ENCODE measurements around the gene PPP1CC. TPM values are rescaled to one million over a fixed set of nuclear protein-coding genes. Genes with fewer than 3 reads are reported as not detected.
A peak's percentile ranks its signal among the peaks of the same experiment; 100 is the strongest.

Gene PPP1CC
- total RNA-seq, 8 experiments from 2014 or later: 57.5 to 156 (median 102) TPM

DNA sequence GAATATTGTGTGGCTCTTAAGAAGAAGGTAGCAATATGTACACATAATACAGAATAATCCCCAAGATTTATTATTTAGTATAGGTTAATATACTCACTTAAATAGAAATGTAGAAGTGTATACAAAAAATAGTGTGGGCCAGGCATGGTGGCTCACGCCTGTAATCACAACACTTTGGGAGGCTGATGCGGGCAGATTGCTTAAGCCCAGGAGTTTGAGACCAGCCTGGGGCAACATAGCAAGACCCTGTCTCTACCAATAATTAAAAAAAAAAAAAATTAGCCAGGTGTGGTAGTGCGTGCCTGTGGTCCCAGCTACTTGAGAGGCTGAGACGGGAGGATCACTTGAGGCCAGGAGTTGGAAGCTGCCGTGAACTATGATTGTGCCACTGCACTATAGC is 38.5 kb downstream of the PPP1CC start:
- 53 to 96% (median 80%) methylated on average over 1 to 5 of the region's 5 CpGs; no CpG with 5 or more reads in 2 of the 10 experiments for WGBS, 10 experiments
- Histone ChIP-seq H3K27ac (no peak overlapping the region), H3K4me1 (replicated peaks in 1 of 2) (no peaks in the 10 kb centered on the region), H3K4me3 (no peak overlapping the region)
- ATAC-seq (replicated peaks in 6 of 8): no peak
- in situ Hi-C loops (cut with MboI; ENCODE audit: low pct_unique_long_range_greater_than_20kb in 2 of 9, low sequenced_read_pairs in 9 of 9, unreplicated experiment in 9 of 9): no loop called here

DNA sequence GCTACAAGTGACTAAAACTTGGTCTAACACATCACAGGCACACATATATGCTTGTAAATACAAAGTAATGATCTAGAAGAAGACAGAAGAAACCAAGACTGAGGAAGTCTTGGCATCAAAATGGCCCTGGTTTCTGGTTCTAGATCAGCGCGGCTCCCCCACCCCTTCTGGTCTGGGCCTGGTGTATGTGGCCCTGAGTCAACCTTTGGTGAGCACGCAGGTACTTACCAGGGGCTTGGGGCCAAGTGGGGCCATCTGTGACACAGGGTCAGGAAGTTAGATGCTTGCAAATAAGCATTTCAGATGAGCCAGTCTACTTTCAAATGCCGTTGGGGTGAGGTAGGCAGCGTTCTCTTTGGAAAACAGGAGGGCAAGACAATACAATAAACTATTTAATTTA is 40.6 kb downstream of the PPP1CC start:
- H3K4me1 ChIP-seq (replicated peaks in 1 of 2): no peaks in the 10 kb centered on the region
- in situ Hi-C loops (cut with MboI; ENCODE audit: low pct_unique_long_range_greater_than_20kb in 2 of 9, low sequenced_read_pairs in 9 of 9, unreplicated experiment in 9 of 9): no loop called here
- 60 to 97% (median 89%) methylated on average over 1 to 5 of the region's 5 CpGs; no CpG with 5 or more reads in 3 of the 10 experiments for WGBS, 10 experiments
- no peak overlapping the region for H3K4me3 ChIP-seq
- ATAC-seq (replicated peaks in 6 of 8): no peak
- no peak overlapping the region for H3K27ac ChIP-seq

DNA sequence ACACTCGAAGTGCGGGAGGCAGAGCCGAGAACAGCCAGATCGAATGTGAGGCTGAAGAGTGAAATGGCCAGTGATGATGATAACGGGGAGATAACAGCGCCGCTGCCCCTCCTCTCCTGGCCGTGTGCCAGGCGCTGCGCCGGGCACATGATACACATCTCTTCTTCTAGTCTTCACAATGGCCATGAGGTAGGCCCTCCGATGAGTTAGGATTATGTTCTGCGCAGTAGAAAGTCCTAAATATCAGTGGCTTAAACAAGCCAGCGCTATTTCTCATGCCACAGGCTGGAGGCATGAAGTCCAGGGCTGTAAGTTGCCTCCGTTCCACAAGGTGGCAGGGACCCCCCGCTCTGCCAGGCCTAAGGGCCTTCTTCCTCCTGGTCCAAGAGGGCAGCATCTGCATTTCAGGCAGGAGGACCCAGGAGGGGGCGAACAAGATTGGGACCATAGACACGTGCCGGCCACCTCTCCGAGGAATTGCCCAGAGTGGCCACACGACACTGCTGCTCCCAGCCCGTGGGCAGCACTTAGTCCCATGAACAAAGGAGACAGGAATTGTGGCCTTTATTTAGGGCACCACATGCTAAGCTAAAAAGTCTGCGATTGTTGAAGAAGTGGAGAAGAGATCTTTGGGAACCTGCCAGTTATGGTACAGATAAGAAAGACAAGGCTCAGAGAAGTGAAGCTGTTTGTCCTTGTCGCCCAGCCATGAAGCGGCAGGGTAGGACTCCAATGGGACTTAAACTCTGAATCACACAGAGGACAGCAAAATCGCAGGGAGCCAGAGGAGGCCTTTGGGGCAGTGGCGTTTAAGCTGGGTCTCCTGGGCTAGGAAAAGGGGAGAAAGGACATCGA is 42.9 kb downstream of the PPP1CC start:
- ATAC-seq (replicated peaks in 6 of 8): peak in 1 of 8 experiments; percentile 15
- Histone ChIP-seq H3K27ac (no peak overlapping the region), H3K4me1 (replicated peaks in 1 of 2) (no peaks in the 10 kb centered on the region), H3K4me3 (no peak overlapping the region)
- in situ Hi-C loops (cut with MboI; ENCODE audit: low pct_unique_long_range_greater_than_20kb in 2 of 9, low sequenced_read_pairs in 9 of 9, unreplicated experiment in 9 of 9): no loop called here
- 60 to 100% (median 81%) methylated on average over 1 to 11 of the region's 28 CpGs; no CpG with 5 or more reads in 1 of the 10 experiments for WGBS, 10 experiments

DNA sequence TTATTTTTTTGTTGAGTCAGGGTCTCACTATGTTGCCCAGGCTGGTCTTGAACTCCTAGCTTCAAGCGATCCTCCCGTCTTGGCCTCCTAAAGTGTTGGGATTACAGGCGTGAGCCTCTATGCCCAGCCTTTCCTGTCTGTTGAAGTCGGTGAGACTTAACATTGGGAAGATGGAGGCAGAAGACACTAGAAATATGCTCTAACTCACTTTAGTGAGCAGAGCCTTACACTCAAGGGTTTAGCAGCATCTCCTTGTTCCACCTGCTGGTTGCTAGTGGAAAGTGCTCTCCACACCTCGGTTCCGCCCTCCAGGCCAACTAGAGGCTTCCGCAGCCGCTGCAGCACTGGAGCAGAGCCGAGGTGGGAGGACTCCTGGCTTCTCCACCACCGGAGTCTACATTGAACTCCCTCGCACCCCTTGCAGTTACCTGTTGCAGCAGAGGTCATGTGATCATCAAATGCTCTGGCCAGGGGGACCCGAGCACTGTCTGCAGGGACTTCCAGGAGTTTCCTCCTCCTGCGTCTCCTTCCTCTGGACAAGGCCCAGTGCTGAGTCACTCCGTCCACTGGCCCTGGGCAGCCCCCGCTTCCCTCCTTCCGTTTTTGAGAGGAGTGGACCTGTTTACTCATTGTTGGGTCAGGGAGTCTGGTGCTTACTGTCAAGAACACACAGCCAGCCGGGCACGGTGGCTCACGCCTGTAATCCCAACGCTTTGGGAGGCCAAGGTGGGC is 44.4 kb downstream of the PPP1CC start:
- in situ Hi-C loops (cut with MboI; ENCODE audit: low pct_unique_long_range_greater_than_20kb in 2 of 9, low sequenced_read_pairs in 9 of 9, unreplicated experiment in 9 of 9): no loop called here
- WGBS, 10 experiments: 0 to 87% (median 62%) methylated on average over 2 to 12 of the region's 20 CpGs; no CpG with 5 or more reads in 4 of the 10 experiments
- H3K4me1 ChIP-seq (replicated peaks in 1 of 2): no peaks in the 10 kb centered on the region
- H3K27ac ChIP-seq: no peak overlapping the region
- H3K4me3 ChIP-seq: no peak overlapping the region
- ATAC-seq (replicated peaks in 6 of 8): peak in 6 of 8 experiments; percentile 36 to 100 (median 76)

DNA sequence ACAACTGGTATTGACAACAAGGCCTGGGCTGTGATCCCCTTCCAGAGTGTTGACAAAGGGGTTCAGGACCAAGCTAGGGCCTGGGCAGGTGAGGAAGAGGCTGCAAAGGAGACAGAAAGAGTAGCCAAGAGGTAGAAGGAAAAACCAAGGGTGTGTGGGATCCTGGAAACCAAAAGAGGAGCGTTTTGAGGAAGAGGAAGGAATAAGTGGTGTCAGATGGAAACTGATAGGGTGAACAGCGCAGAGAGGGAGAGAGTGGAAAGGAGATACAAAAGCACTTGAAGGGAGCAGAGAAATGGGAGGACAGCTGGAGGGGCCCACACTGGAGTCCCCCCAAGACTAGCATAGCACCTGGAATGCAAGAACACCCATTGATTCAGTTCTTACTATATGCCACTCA is 45.5 kb downstream of the PPP1CC start:
- no peak for ATAC-seq (replicated peaks in 6 of 8)
- 56 to 100% (median 77%) methylated on average over 1 to 2 of the region's 2 CpGs; no CpG with 5 or more reads in 2 of the 10 experiments for WGBS, 10 experiments
- H3K4me3 ChIP-seq: no peak overlapping the region
- in situ Hi-C loops (cut with MboI; ENCODE audit: low pct_unique_long_range_greater_than_20kb in 2 of 9, low sequenced_read_pairs in 9 of 9, unreplicated experiment in 9 of 9): no loop called here
- no peak overlapping the region for H3K27ac ChIP-seq
- H3K4me1 ChIP-seq (replicated peaks in 1 of 2): no peaks in the 10 kb centered on the region

DNA sequence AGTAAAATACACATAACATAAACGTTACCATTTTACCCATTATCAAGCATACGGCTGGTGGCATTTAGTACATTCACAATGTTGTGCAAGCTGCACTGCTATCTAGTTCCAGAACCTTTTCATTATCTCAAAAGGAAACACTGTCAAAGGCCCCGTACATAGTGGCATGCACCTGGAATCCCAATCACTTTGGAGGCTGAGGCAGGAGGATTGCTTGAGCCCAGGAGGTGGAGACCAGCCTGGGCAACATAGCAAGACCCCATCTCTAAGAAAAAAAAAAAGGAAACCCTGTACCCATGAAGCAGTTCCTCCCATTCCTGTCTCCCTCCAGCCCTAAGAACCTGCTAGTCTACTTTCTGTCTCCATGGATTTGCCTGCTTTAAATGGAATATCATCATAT is 46.4 kb downstream of the PPP1CC start:
- in situ Hi-C loops (cut with MboI; ENCODE audit: low pct_unique_long_range_greater_than_20kb in 2 of 9, low sequenced_read_pairs in 9 of 9, unreplicated experiment in 9 of 9): no loop called here
- 0 to 83% (median 62%) methylated on average over 1 to 3 of the region's 3 CpGs; no CpG with 5 or more reads in 2 of the 10 experiments for WGBS, 10 experiments
- H3K27ac ChIP-seq: no peak overlapping the region
- H3K4me1 ChIP-seq (replicated peaks in 1 of 2): no peaks in the 10 kb centered on the region
- no peak overlapping the region for H3K4me3 ChIP-seq
- ATAC-seq (replicated peaks in 6 of 8): no peak

DNA sequence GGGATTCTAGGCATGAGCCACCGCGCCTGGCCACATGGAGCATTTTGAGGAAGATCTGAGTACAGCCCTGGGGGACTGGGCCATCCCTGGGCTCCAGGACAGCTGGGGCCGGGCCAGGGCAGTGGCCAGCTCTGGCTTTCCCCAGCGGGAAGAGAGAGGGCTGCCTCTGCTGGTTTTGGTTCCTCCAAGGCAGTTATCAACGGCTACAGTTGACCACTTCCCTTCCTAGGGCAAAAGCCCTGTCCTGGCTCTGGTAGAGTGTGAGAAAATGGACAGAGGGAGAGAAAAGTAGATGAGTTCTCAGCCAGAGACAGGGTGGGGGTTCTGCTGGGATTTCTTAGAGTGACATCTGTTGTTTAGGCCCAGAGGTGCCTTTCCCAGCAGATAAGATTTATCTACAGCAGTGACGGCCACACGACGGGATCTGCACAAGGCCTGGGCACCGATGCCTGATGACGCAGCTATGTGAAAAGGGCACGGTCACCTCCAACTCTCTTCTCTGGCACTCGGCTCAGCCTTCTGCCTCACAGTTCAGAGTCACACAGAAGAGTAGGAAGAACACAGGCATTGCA is 48.3 kb downstream of the PPP1CC start:
- ATAC-seq (replicated peaks in 6 of 8): no peak
- WGBS, 10 experiments: 73 to 93% (median 81%) methylated on average over 1 to 5 of the region's 12 CpGs; no CpG with 5 or more reads in 4 of the 10 experiments
- no peak overlapping the region for H3K4me3 ChIP-seq
- H3K27ac ChIP-seq: no peak overlapping the region
- in situ Hi-C loops (cut with MboI; ENCODE audit: low pct_unique_long_range_greater_than_20kb in 2 of 9, low sequenced_read_pairs in 9 of 9, unreplicated experiment in 9 of 9): no loop called here
- peaks cover 0 to under 1% of the 10 kb centered on the region in 2 donors for H3K4me1 ChIP-seq (replicated peaks in 1 of 2)

DNA sequence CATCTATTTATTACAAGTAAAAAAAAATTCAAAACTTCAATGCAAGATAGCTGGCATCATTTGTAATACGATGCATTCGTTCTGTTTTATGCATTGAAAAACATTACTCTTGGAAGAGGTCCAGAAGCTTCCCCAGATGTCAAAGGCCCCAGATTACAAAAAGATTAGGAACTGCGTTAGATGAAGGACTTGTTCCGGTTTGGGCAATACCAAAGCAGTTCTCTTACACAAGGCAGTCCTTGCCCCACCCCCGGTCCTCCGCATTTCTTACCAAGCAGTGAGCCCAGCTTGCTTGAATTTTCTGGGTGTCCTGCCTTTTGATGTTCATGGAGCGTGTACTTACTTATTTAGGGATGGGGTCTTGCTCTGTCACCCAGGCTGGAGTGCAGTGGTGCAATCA is 49.0 kb downstream of the PPP1CC start:
- 0 to 100% (median 80%) methylated on average over 1 to 6 of the region's 7 CpGs; no CpG with 5 or more reads in 1 of the 10 experiments for WGBS, 10 experiments
- Histone ChIP-seq H3K4me3 (no peak overlapping the region), H3K4me1 (replicated peaks in 1 of 2) (peaks cover 0 to 4% of the 10 kb centered on the region in 2 donors), H3K27ac (no peak overlapping the region)
- in situ Hi-C loops (cut with MboI; ENCODE audit: low pct_unique_long_range_greater_than_20kb in 2 of 9, low sequenced_read_pairs in 9 of 9, unreplicated experiment in 9 of 9): no loop called here
- no peak for ATAC-seq (replicated peaks in 6 of 8)

DNA sequence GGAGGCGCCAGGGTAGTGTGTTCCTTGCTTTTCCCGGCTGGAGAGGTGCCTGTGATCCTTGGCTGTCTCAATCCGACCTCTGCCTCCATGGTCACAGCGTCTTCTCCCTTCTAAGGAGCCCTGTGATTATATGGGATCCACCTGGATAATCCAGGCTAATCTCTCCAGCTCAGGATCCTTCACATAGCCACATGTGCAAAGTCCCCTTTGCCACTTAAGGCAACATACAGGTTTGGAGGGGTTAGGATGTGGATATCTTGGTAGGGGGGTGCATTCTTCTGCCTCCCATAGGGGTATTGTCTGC is 52.6 kb downstream of the PPP1CC start:
- peaks cover 0 to 7% of the 10 kb centered on the region in 2 donors for H3K4me1 ChIP-seq (replicated peaks in 1 of 2)
- H3K4me3 ChIP-seq: no peak overlapping the region
- no peak for ATAC-seq (replicated peaks in 6 of 8)
- in situ Hi-C loops (cut with MboI; ENCODE audit: low pct_unique_long_range_greater_than_20kb in 2 of 9, low sequenced_read_pairs in 9 of 9, unreplicated experiment in 9 of 9): no loop called here
- no peak overlapping the region for H3K27ac ChIP-seq
- 71 to 100% (median 83%) methylated on average over 1 to 4 of the region's 4 CpGs; no CpG with 5 or more reads in 7 of the 10 experiments for WGBS, 10 experiments

DNA sequence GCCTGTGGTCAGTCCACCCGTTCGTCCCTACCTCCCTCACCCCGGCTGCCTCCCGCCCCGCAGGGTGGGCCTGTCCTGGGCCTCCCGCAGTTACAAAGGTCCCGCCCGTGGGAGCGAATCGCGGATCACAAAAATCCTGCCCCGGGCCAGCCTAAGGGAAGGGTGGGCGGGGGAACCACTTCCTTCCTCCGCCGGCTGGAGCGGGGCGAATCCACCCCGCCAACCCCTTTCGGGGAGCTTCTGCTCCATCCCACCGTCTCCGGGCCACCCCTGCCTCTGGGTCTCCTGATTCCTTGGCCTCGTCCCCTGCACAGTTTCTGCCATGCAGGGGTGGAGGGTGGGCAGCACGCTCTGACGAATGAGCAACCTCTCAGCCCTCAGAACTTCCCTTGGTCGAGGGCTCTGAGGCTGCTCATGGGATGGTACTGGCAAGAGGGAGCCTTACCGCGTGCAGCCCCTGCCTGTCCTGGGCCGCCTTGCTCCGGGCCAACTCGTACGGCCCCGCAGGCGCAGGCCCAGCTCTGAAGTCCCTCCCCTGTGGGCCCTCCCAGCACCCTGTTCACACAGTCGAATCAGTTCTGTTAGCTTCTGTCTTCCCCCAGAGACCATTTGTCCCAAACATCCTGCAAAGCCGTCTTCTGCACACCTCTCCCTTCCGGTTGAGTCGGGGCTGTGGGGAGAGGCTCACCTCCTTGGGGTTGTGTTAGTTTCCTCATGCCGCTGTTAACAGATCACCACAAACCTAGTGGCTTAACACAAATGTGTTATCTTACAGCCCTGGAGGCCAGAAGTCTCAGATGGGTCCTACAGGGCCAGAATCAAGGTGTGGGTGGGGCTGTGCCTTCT is 53.2 kb downstream of the PPP1CC start:
- WGBS, 10 experiments: 0 to 78% (median 58%) methylated on average over 1 to 3 of the region's 38 CpGs; no CpG with 5 or more reads in 7 of the 10 experiments
- peaks cover 0 to 7% of the 10 kb centered on the region in 2 donors for H3K4me1 ChIP-seq (replicated peaks in 1 of 2)
- H3K4me3 ChIP-seq: peak overlapping the region in 4 of 5 donors; percentile 18 to 35 (median 35)
- peak; percentile 62 to 81 (median 77) for ATAC-seq (replicated peaks in 6 of 8)
- in situ Hi-C loops (cut with MboI; ENCODE audit: low pct_unique_long_range_greater_than_20kb in 2 of 9, low sequenced_read_pairs in 9 of 9, unreplicated experiment in 9 of 9): no loop called here
- H3K27ac ChIP-seq: no peak overlapping the region

DNA sequence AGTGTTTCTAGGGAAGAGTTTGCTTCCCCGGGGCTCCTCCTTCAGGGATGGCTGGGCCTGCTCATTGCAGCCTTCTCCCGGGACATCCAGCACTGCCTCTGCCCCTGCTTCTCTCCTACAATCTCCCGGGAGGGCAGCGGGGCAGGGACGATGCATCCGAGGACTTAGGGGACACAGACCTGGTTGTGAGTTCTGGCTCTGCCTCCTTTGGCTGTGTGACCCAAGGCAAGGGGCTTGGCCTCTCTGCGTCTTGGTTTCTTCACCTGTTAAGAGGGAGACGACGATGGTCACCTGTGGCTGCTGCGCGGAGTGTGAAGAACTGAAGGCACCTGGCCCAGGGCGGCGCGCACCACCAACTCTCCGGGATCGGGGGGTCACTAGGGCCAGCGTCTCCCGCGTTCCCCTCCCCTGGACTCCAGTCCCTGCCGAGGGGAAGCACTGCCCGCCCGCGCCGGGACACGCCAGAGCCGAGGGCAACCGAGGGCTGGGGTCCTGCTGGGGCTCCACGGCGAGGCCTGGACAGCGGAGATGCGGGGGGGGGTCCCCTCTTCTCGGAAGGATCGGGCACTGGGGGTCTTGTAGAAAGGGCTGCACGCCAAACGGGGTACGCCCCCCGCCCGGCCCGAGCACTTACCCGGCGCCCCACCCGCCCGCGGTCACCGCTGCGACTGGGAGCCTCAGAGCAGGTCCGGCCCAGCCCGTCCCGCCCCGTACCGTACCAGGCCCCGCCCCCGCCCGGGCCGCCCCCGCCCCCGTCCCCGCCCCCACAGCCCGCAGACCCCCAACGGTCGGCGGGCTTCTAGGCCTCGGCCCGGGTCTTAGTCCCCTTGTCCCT is 54.0 kb downstream of the PPP1CC start, which contains the start of gene HVCN1:
HVCN1 (minus strand) TSS at position 670 of the 835 bp plus-strand sequence. CDS start 5,870 bp downstream, outside the sequence.
- 0 to 60% (median 23%) methylated on average over 2 to 8 of the region's 64 CpGs; no CpG with 5 or more reads in 6 of the 10 experiments for WGBS, 10 experiments
- in situ Hi-C loops (cut with MboI; ENCODE audit: low pct_unique_long_range_greater_than_20kb in 2 of 9, low sequenced_read_pairs in 9 of 9, unreplicated experiment in 9 of 9): no loop called here

More for the DNA sequence above, 54.0 kb downstream of the PPP1CC start, which contains the start of gene HVCN1:
- Histone ChIP-seq H3K27ac (no peak within 1 kb of the TSS), H3K4me1 (replicated peaks in 1 of 2) (peaks cover 0 to 7% of the 10 kb centered on the region in 2 donors), H3K4me3 (peak within 1 kb of the TSS; percentile 13 to 35 (median 35))
- ATAC-seq (replicated peaks in 6 of 8): peak; percentile 63 to 81 (median 72)
